Cardiac muscle cell (in vitro differentiated cells and primary cell): ENCODE results near the gene BAIAP3. TPM values are rescaled to one million over a fixed set of nuclear protein-coding genes. Genes with fewer than 3 reads are reported as not detected.
A peak's percentile ranks its signal among the peaks of the same experiment; 100 is the strongest.
"Not testable (repeated sequence)": the region's sequence is repeated elsewhere in the genome, so short reads cannot be mapped to it uniquely, and the experiment has no call there.

Source experiments
- DNase-seq, 2 donors: peaks; one replicate each; pipeline versions ENCODE4 v3.0.0 to v3.0.0-alpha.2; 2010 to 2017; ENCODE audit warnings: low read depth in 1 of 2, low spot score in 1 of 2
- H3K27ac ChIP-seq: fragments of 200-600 bp; sonication (generic); 2 replicates; pipeline ENCODE4 v1.5.1; 2016
- H3K27me3 ChIP-seq: fragments of 200-600 bp; sonication (generic); 2 replicates; pipeline ENCODE4 v1.6.0; 2016; ENCODE audit warnings: control low read depth
- H3K36me3 ChIP-seq: fragments of 200-600 bp; sonication (generic); 2 replicates; pipeline ENCODE4 v1.5.1; 2016; ENCODE audit warnings: control low read depth
- H3K4me1 ChIP-seq: fragments of 200-600 bp; sonication (generic); 2 replicates; pipeline ENCODE4 v1.8.1; 2017; ENCODE audit warnings: low read depth, mild to moderate bottlenecking, mixed run types
- H3K4me3 ChIP-seq: fragments of 200-600 bp; sonication (generic); 2 replicates; pipeline ENCODE4 v1.5.1; 2016; ENCODE audit warnings: mild to moderate bottlenecking
- H3K9me3 ChIP-seq: fragments of 200-600 bp; sonication (generic); 2 replicates; pipeline ENCODE4 v1.5.1; 2017; ENCODE audit warnings: low read depth, mild to moderate bottlenecking, control low read depth
- CTCF ChIP-seq: IDR thresholded peaks from 2 replicates; pipeline ENCODE4 v1.5.1; 2012; ENCODE audit warnings: low read depth, mild to moderate bottlenecking, low read length
- polyA plus RNA-seq: library from polyadenylated mRNA; unstranded; fragments of >200 nt; fragmentation: Nextera tagmentation; extraction: Ambion mirVana; gene quantifications from 2 replicates; pipeline ENCODE4 v1.2.1, GENCODE V29; 2016
- total RNA-seq: library from RNA; depleted of rRNA; stranded (reverse); fragments of >200 nt; gene quantifications from 2 replicates; pipeline ENCODE4 v1.2.3, GENCODE V29; 2016

Gene BAIAP3
- total and polyA plus RNA-seq, 2 experiments from 2014 or later, result 7.4 to 7.7 TPM

- Histone ChIP-seq H3K4me1 (peaks cover 6% of the 10 kb centered on the region), H3K4me3 (no peak overlapping the region), H3K27ac (no peak overlapping the region), H3K36me3 (no peaks in the 10 kb centered on the region), H3K9me3 (no peaks in the 10 kb centered on the region), H3K27me3 (peaks cover 19% of the 10 kb centered on the region)
- no peak for TF ChIP-seq CTCF
- no peak for DNase-seq
These were observed 41.9 kb upstream of the BAIAP3 start for GRCh38 chr16:1291576-1291974.

GRCh38 chr16:1292208-1292607 is 41.2 kb upstream of the BAIAP3 start:
- DNase-seq, H3K36me3 ChIP-seq, H3K27ac ChIP-seq, H3K9me3 ChIP-seq, H3K4me3 ChIP-seq: not testable (repeated sequence)
- Histone ChIP-seq H3K4me1 (peaks cover 10% of the 10 kb centered on the region), H3K27me3 (peaks cover 19% of the 10 kb centered on the region)

GRCh38 chr16:1292808-1293207 is 40.6 kb upstream of the BAIAP3 start:
- H3K9me3 ChIP-seq, H3K36me3 ChIP-seq, H3K4me3 ChIP-seq, DNase-seq, H3K27ac ChIP-seq: not testable (repeated sequence)
- H3K4me1 ChIP-seq, result peaks cover 14% of the 10 kb centered on the region
- H3K27me3 ChIP-seq, result peaks cover 19% of the 10 kb centered on the region

- Histone ChIP-seq H3K4me1 (peaks cover 14% of the 10 kb centered on the region), H3K4me3 (no peak overlapping the region), H3K27ac (no peak overlapping the region), H3K27me3 (peaks cover 19% of the 10 kb centered on the region), H3K36me3 (no peaks in the 10 kb centered on the region), H3K9me3 (no peaks in the 10 kb centered on the region)
- no peak for TF ChIP-seq CTCF
- DNase-seq, result no peak
These were observed 39.4 kb upstream of the BAIAP3 start for GRCh38 chr16:1293921-1294656.

GRCh38 chr16:1295465-1295864 is 38.0 kb upstream of the BAIAP3 start:
- DNase-seq, result no peak
- no peak for TF ChIP-seq CTCF
- no peaks in the 10 kb centered on the region for H3K36me3 ChIP-seq
- no peak overlapping the region for H3K27ac ChIP-seq
- H3K4me1 ChIP-seq, result peaks cover 8% of the 10 kb centered on the region
- no peak overlapping the region for H3K4me3 ChIP-seq
- no peaks in the 10 kb centered on the region for H3K9me3 ChIP-seq
- peaks cover 9% of the 10 kb centered on the region for H3K27me3 ChIP-seq

GRCh38 chr16:1296688-1297017 is 36.8 kb upstream of the BAIAP3 start:
- H3K27ac ChIP-seq, result peak overlapping the region; percentile 81
- not testable (repeated sequence) for H3K27me3 ChIP-seq

GRCh38 chr16:1297018-1297696 is 36.3 kb upstream of the BAIAP3 start:
- H3K4me1 ChIP-seq, result peaks cover 8% of the 10 kb centered on the region
- no peaks in the 10 kb centered on the region for H3K36me3 ChIP-seq
- H3K9me3 ChIP-seq, result no peaks in the 10 kb centered on the region
- no peak for TF ChIP-seq CTCF
- H3K27me3 ChIP-seq, result no peaks in the 10 kb centered on the region
- peak overlapping the region; percentile 81 for H3K27ac ChIP-seq
- peak in 1 of 2 donors; percentile 48 for DNase-seq
- H3K4me3 ChIP-seq, result no peak overlapping the region

More at GRCh38 chr16:1296688-1297017, 36.8 kb upstream of the BAIAP3 start:
- H3K4me1 ChIP-seq, H3K4me3 ChIP-seq, DNase-seq, H3K36me3 ChIP-seq, H3K9me3 ChIP-seq: not testable (repeated sequence)
